ENCODE measurements around the gene LRRC4. TPM values are rescaled to one million over a fixed set of nuclear protein-coding genes. Genes with fewer than 3 reads are reported as not detected.

Gene LRRC4
- polyA plus RNA-seq, 1 of the 3 experiments (the other 2 are of a cell fraction): 0.44 TPM

GRCh38 chr7:128065872-128066271 lies 34.6 kb upstream of the LRRC4 start:
- DNase-seq: no peak
- H2AFZ ChIP-seq (ENCODE audit: low read depth): no peak overlapping the region
- no peaks in the 10 kb centered on the region for H3K79me2 ChIP-seq (ENCODE audit: insufficient read depth)
- no peaks in the 10 kb centered on the region for H3K9me2 ChIP-seq
- no peaks in the 10 kb centered on the region for H3K9me3 ChIP-seq
- H3K9ac ChIP-seq: no peak overlapping the region
- peaks cover 0 to 40% of the 10 kb centered on the region in 2 experiments; a peak in 1 of 4 replicates for H3K4me1 ChIP-seq (ENCODE audit: control insufficient read depth in 1 of 2, insufficient read depth in 2 of 2, low read depth in 1 of 2, low read length in 1 of 2)
- ChIA-PET POLR2A (interaction anchor here (1.0 to 1.3 kb wide), 2 partner anchors 19 to 35 kb away, joined by 3 read pairs; partner anchors contain the start of gene LRRC4), CTCF (interaction anchor here (0.7 to 3.4 kb wide), 7 partner anchors 10 to 357 kb away, joined by 3 to 14 read pairs (median 4); no protein-coding TSS in a partner anchor)
- 82% methylated on average over 7 of the region's 7 CpGs for WGBS (ENCODE audit: low lambda C conversion rate)
- H3K27me3 ChIP-seq (ENCODE audit: insufficient read depth): no peaks in the 10 kb centered on the region
- no peaks in the 10 kb centered on the region for H3F3A ChIP-seq (replicated peaks; ENCODE audit: insufficient read depth)
- H3K36me3 ChIP-seq (replicated peaks in 1 of 2; ENCODE audit: control insufficient read depth in 1 of 2, insufficient read depth in 2 of 2, low read length in 1 of 2): peaks cover 0 to 24% of the 10 kb centered on the region in 2 experiments
- no peak overlapping the region for H3K27ac ChIP-seq (ENCODE audit: low read depth in 2 of 2, low read length in 1 of 2)
- no peak for TF ChIP-seq USF2 (IDR thresholded peaks at IDR 0.05; ENCODE audit: borderline replicate concordance, low read depth, low read length)
- no peak for TF ChIP-seq TCF12 (IDR thresholded peaks at IDR 0.05)
- no peak for TF ChIP-seq JUND (IDR thresholded peaks at IDR 0.05)
- TF ChIP-seq TEAD4 (IDR thresholded peaks at IDR 0.05; ENCODE audit: borderline replicate concordance, insufficient read depth): no peak
- no peak for TF ChIP-seq PBX3 (IDR thresholded peaks at IDR 0.05)
- TF ChIP-seq SMC3 (IDR thresholded peaks at IDR 0.05; ENCODE audit: low read depth, low read length): no peak
- no peak for TF ChIP-seq MEF2A (IDR thresholded peaks at IDR 0.05; ENCODE audit: borderline replicate concordance, low read depth)
- TF ChIP-seq CTCF (IDR thresholded peaks at IDR 0.05): no peak
- TF ChIP-seq USF1 (IDR thresholded peaks at IDR 0.05; ENCODE audit: borderline replicate concordance, low read depth): no peak
- TF ChIP-seq CHD2 (IDR thresholded peaks at IDR 0.05; ENCODE audit: low read length, partially characterized antibody): no peak
- TF ChIP-seq POLR2AphosphoS5 (IDR thresholded peaks at IDR 0.05; ENCODE audit: low read depth, low read length): no peak
- no peak for TF ChIP-seq IRF3 (IDR thresholded peaks at IDR 0.05; ENCODE audit: low read depth, low read length)
- TF ChIP-seq SIN3A (IDR thresholded peaks at IDR 0.05; ENCODE audit: borderline replicate concordance, low read depth, low read length): no peak
- TF ChIP-seq NRF1 (IDR thresholded peaks at IDR 0.05; ENCODE audit: low read depth, low read length): no peak
- no peak for TF ChIP-seq REST (IDR thresholded peaks at IDR 0.05; ENCODE audit: low read depth, low read length)
- no peak for TF ChIP-seq RCOR1 (IDR thresholded peaks at IDR 0.05; ENCODE audit: low read length)
- no peak for TF ChIP-seq FOSL2 (IDR thresholded peaks at IDR 0.05; ENCODE audit: borderline replicate concordance, low read depth)
- TF ChIP-seq NFIC (IDR thresholded peaks at IDR 0.05; ENCODE audit: borderline replicate concordance): no peak
- TF ChIP-seq YY1 (IDR thresholded peaks at IDR 0.05; ENCODE audit: low read depth): no peak
- no peak for TF ChIP-seq RAD21 (IDR thresholded peaks at IDR 0.05; ENCODE audit: low read length)
- H3K4me2 ChIP-seq: no peak overlapping the region
- H3K4me3 ChIP-seq (ENCODE audit: low read depth in 2 of 2, low read length in 1 of 2): no peak overlapping the region
- H4K20me1 ChIP-seq (ENCODE audit: insufficient read depth): peaks cover 11% of the 10 kb centered on the region
